HG03460 (cell line): Measurements from ENCODE around the gene CDAN1.
"Not testable (repeated sequence)": the region's sequence is repeated elsewhere in the genome, so short reads cannot be mapped to it uniquely, and the experiment has no call there.

Experiments
- ATAC-seq: cut with Tn5 transposase; IDR thresholded peaks from one replicate; pipeline ENCODE4 v1.9.1; 2021; ENCODE audit not compliant: unreplicated experiment

CDAN1 gene, protein sequence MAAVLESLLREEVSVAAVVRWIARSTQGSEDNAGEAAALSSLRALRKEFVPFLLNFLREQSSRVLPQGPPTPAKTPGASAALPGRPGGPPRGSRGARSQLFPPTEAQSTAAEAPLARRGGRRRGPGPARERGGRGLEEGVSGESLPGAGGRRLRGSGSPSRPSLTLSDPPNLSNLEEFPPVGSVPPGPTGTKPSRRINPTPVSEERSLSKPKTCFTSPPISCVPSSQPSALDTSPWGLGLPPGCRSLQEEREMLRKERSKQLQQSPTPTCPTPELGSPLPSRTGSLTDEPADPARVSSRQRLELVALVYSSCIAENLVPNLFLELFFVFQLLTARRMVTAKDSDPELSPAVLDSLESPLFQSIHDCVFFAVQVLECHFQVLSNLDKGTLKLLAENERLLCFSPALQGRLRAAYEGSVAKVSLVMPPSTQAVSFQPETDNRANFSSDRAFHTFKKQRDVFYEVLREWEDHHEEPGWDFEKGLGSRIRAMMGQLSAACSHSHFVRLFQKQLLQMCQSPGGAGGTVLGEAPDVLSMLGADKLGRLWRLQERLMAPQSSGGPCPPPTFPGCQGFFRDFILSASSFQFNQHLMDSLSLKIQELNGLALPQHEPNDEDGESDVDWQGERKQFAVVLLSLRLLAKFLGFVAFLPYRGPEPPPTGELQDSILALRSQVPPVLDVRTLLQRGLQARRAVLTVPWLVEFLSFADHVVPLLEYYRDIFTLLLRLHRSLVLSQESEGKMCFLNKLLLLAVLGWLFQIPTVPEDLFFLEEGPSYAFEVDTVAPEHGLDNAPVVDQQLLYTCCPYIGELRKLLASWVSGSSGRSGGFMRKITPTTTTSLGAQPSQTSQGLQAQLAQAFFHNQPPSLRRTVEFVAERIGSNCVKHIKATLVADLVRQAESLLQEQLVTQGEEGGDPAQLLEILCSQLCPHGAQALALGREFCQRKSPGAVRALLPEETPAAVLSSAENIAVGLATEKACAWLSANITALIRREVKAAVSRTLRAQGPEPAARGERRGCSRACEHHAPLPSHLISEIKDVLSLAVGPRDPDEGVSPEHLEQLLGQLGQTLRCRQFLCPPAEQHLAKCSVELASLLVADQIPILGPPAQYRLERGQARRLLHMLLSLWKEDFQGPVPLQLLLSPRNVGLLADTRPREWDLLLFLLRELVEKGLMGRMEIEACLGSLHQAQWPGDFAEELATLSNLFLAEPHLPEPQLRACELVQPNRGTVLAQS

DNA sequence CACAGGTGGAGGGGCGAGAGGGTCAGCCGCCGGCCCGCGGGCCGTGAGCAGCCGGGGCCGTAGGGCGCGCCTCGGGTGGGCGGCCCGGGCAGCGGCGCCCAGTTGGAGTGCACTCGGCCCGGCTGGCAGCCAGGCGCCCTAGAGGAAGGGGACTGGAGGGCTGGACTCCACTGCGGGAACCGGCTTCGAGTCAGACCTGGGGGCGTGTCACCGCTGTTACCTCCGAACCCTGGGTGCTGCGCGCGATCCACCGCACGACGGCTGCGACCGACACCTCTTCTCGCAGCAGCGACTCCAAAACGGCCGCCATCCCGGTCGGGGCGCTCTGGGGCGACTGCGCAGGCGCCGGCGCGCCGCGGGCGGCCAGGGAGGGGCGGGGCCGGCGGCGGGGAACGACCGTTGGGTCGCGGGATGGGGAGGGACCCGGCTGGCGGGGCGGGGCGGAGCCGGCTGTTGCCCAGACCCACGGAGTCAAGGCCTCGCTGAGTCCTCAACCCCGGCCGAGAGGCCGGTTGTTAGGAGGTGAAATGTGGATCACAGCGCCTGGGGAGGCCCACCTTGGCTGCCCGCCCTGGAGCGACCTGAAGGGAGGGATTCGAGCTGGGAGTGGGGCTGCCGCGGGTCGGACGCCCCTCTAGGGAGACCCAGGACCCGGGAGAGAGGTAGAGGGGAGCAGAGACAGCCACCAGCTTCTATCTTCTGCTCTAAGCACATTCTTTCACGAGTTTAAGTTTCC, at the start of gene CDAN1:
Gene CDAN1 (minus strand): TSS at position 336 of the 736 bp plus-strand sequence. CDS start 26 bp downstream, at position 310.
- peak; percentile 76 for ATAC-seq

DNA sequence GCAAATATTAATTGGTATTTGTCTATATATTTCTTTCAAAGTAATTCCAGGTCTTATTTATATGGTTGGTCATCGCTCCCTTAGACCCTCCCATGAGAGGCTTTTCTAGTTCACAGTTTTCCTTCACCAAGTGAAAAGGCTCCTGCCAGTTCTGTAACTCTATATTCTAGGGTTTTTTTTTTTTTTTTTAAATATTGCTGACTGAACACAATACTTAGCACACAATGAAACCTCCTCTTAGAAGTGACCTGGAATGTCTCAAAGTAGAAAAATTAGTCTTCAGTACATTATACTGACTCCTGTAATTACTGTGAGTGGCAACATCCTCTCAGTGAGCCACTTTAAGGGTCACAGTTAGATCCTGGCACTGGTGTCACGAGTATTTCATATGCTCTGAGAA, 48.6 kb upstream of the CDAN1 start:
- ATAC-seq: no peak

DNA sequence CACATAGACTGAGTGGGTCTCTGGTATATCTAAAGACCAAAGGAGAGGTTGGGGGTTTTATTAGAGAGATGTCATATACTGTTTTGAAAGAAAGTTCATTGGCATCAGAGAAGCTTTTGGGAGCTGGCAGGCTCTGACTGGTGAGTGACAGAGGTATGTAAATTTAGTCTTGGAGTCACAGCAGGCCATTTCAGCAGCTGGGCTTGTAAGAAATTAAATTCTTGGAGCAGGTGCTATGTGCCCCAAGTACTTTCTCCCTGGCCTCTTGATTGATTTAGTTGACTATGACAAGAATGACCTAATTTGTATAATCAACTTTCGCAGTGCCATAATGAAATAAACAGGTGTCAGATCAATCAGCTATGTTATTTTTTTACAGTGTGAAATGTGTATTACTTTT, 47.8 kb upstream of the CDAN1 start:
- ATAC-seq: no peak

DNA sequence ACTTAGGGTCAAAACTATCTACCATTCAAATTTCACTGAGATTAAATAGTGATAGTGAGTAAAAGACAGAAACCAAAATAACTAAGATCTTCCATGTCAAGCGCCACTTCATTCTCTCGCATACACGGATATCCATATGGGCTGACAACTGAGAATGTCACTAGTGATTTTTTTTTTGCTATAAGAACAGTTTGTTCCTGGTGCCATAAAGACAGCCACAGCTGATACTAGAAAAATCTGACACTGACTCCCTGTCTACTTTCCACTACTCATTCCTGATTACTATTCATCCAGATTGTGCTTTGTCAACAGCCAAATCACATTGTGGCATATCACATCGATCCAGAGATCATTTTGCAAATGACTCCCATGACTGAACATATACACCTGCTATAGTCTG, 45.8 kb upstream of the CDAN1 start:
- ATAC-seq: no peak

DNA sequence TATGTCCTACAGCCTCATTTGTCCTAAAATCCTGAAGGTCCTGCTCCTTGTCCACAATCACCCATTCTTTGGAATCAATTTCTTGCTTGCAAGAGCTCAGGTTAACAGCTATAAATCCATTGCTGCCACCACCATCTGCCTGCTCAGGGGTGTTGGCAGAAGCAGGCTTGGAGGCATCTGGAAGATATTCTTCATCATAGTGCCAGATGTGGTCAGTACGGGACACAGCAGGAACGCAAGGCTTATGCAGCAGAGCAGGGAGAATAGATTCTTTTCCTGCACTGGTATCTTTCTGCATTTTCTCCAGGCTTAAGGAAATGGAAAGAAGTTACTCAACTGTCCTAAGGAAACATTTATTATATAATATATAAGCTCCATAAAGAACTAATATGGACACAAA, 38.5 kb upstream of the CDAN1 start:
- no peak for ATAC-seq

DNA sequence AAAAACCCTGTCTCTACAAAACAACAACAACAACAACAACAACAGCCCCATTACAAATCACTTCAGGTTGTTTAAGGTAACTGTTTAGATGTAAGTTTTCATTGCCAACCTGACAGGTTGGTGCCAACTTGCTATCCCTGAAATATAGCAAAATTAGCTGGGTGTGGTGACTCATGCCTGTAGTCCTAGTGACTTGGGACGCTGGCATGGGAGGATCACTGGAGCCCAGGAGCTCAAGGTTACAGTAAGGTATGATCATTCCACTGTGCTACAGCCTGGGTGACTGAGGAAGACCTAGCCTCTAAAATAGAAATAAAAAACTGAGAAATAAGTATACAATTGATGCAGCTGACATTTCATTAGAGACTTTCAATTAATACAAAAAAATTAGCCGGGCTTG, 36.0 kb upstream of the CDAN1 start:
- no peak for ATAC-seq

DNA sequence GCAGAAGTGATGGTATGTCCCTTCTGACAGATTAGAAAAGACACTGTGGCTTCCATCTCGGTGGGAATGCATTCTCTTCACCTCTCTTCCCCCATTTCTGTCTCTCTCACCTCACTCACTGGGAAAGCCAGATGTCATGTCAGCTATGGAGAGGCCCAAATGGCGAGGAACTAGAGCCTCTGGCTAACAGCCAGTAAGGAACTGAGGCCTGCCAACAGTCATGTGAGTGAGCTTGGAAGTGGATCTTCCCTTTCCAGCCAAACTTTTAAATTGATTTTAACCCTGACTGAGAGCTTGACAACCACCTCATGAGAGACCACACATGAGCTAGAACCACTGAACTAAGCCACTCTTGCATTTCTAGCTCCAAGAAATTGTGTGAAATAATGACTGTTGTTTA, 35.2 kb upstream of the CDAN1 start:
- ATAC-seq: no peak

DNA sequence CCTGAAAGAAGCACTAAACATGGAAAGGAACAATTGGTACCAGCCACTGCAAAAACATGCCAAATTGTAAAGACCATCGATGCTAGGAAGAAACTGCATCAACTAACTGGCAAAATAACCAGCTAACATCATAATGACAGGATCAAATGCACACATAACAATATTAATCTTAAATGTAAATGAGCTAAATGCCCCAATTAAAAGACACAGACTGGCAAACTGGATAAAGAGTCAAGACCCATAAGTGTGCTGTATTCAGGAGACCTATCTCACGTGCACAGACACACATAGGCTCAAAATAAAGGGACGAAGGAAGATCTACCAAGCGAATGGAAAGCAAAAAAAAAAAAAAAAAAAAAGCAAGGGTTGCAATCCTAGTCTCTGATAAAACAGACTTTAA, 29.2 kb upstream of the CDAN1 start:
- ATAC-seq: not testable (repeated sequence)

DNA sequence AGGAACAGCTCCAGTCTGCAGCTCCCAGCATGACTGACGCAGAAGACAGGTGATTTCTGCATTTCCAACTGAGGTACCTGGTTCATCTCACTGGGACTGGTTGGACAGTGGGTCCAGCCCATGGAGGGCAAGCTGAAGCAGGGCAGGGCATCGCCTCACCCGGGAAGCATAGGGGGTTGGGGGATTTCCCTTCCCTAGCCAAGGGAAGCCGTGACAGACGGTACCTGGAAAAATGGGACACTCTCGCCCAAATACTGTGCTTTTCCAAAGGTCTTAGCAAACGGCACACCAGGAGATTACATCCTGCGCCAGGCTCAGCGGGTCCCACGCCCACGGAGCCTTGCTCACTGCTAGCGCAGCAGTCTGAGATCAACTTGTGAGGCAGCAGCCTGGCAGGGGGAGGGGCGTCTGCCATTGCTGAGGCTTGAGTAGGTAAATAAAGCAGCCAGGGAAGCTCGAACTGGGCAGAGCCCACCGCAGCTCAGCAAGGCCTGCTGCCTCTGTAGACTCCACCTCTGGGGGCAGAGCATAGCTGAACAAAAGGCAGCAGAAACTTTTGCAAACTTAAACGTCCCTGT, 27.3 kb upstream of the CDAN1 start:
- not testable (repeated sequence) for ATAC-seq

DNA sequence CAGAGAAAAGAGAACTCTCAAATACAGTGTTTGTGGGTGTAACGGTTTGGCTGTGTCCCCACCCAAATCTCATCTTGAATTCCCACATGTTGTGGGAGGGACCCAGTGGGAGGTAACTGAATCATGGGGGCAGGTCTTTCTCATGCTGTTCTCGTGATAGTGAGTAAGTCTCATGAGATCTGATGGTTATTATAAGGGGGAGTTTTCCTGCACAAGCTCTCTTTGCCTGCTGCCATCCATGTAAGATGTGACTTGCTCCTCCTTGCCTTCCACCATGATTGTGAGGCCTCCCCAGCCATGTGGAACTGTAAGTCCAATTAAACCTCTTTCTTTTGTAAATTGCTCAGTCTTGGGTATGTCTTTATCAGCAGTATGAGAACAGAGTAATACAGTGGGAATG, 24.9 kb upstream of the CDAN1 start:
- ATAC-seq: not testable (repeated sequence)

DNA sequence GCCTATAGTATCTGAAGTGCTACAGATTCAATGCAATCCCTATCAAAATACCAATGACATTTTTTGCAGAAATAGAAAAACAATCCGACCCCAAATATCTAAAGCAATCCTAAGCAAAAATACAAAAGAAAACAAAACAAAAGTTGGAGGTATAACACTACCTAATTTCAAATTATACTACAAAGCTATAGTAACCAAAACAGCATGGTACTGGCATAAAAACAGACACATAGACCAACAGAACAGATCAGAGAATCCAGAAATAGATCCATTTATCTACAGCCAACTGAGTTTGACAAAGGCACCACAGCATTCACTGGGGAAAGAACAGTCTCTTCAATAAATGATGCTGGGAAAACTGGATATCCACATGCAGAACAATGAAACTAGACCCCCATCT, 23.8 kb upstream of the CDAN1 start:
- ATAC-seq: no peak

DNA sequence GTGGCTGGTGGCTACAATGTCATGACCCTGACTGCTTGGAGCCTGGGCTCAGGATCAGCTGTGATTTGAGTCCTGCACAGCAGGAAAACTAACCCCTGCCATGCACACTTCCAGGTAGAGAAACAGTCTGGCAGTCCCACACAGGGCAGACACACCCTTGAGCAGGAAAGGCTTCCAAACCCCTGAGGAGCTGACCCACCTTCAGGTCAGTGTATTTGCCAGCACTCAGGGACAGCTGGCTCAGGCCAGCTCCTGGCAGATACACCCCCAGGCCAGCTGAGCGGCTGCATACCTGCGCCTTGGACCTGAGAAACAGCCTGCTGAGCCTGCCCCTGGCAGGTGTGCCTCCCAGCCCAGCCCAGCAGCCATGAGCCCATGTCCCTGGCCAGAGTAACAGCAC, 22.2 kb upstream of the CDAN1 start:
- ATAC-seq: no peak

DNA sequence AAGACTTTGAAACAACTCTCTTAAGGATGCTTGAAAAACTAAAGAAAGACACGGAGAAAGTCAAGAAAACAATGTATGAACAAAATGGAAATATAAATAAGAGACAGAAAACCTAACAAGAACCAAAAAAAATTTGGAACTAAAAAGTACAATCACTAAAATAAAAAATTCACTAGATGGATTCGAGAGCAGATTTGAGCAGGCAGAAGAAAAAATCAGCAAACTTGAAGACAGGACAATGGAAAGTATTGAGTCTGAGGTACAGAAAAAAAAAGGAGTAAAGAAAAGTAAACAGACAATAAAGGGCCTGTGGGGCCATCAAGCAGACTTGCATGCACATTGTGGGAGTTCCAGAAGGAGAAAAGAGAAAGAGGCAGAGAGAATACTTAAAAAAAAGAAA, 13.4 kb upstream of the CDAN1 start:
- no peak for ATAC-seq

DNA sequence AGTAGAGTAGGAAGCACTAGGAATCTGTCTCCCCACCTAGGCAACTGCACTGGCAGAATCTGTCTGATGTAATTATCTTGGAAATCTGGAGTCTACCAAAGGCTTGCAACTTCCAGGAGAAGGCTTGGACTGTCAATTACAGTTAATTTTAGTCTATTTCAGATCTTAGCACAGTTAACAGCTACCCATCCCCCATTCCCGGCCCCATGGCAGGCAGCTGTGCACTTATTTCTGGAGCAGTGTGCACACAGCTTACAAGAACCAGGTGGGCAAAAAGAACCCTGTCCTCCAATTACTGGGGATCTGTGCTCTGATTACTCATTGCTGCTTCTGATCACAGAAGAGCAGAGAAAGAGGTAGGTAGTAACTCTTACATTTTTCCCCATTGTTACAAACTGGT, 12.3 kb upstream of the CDAN1 start:
- ATAC-seq: no peak

DNA sequence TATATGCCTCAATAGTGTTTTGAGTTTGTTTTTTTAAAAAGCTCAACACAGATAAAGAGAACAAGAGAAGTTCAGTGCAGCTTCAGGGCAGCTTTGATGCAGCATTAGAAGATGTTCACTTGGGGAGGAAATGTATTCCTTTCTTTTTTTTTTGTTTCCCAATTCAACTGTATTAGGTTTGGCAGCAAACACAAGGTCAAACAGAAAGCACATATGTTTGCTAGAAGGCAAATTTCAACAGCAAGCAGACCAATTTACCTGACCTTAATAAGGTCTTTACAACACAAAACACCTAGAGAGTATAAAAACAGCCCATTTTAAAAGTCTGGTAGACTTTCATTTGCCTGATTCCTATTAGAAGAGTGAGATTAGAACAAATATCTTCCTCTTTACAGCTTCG, 7.3 kb upstream of the CDAN1 start:
- no peak for ATAC-seq

DNA sequence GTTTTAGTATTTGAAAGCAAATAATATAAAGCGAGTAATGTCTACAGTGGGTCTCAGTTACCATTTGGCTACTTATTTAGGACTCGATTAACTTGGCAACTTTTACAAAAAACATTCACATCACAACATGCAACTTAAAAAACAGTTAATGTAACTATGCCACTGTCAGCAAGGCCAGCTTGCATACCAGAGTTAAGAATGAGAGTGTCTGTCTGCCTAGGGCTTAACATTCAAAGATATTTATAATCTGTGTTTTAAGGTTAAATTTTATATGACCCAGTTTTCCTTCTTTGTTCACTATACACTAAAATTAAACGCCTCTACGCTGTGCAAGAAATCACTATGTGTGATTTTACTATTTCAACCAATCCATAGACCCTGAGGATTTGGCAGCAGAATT, 5.2 kb upstream of the CDAN1 start:
- ATAC-seq: no peak

DNA sequence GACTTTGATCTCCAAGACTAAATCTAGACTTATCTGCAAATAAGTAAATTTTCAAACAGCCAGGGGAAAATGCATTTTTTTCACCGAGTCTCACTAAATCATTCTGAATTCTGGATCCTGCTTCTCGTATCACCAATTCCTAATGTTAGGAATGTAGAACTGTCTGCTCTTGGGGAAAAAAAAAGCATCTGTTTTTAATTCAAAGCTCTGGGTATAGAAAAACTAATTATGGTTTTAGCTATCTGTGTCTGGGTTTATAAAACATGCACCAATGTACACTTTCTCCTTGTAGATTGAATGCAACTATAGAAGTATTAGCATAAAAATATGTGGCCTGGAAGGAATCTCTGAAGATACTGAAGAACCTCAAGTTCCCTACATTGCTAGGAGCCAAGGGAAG, 4.8 kb upstream of the CDAN1 start:
- ATAC-seq: no peak

DNA sequence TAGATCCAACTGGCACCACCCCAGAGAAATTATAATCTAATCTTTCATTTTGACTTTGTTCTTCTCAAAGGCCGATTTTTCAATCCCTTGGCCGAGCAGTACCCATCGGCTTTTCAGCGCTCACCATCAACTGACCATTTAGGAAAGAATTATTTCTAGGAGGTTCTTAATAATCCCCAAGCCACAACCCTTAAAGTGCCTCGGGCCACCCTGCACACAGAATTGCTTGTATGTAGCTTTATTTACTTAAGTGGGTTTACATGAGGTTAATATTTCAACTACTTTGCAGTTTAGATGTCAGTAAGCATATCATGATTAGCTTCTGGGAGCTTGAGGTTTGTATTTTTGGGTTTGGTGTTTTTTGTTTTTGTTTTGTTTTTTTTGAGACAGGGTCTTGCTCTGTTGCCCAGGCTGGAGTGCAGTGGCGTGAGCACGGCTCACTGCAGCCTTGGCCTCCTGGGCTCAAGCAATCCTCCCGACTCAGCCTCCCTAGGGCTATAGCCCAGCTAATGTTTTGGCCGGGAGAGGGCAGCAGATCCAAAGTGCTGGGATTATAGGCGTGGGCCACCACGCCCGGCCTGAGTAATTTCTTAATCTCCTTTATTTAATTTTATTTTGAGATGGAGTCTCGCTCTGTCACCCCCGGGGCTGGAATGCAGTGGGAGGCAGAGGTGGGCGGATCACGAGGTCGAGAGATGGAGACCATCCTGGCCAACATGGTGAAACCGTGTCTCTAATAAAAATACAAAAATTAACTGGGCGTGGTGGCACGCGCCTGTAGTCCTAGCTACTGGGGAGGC, 801 bp upstream of the CDAN1 start:
- no peak for ATAC-seq

DNA sequence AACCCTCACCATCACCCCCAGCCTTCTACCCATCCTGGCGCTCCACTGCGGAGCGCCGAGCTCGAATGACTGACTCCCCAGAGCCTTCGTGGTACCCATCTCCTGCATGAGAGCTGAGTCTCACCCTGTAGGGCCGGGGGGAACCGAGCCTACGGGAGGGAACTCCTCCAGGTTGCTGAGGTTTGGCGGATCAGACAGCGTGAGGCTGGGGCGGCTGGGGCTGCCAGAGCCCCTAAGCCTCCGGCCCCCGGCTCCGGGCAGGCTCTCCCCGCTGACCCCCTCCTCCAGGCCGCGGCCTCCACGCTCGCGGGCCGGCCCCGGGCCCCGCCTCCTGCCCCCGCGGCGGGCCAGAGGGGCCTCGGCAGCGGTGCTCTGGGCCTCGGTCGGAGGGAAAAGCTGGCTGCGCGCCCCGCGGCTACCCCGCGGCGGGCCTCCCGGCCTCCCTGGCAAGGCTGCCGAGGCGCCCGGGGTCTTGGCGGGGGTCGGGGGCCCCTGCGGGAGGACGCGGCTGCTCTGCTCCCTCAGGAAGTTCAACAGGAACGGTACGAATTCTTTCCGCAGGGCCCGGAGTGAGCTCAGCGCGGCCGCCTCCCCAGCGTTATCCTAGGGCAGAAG, 643 bp downstream of the CDAN1 start:
- peak; percentile 36 for ATAC-seq
